IMR-90 (cell line): Measurements from ENCODE around the gene NT5M. TPM values are rescaled to one million over a fixed set of nuclear protein-coding genes. Genes with fewer than 3 reads are reported as not detected.

Experiments used
- ATAC-seq: fragments of 200-7000 bp; cut with Tn5 transposase; 2 replicates; pipeline ENCODE4 v1.9.1; 2020; ENCODE audit warnings: low read depth, mild to moderate bottlenecking, moderate library complexity
- BruUV-seq: library from RNA; stranded (reverse); fragments of 400-500 nt; replicated peaks from 2 replicates; lab custom pipeline; 2021; lab: Mats Ljungman, UMichigan
- CTCF ChIA-PET: fragments of 300-600 bp; formaldehyde crosslinking; extraction: SDS; loops from one replicate; lab custom pipeline; 2021; ENCODE audit warnings: antibody characterized with exemption; lab: Yijun Ruan, JAX
- POLR2A ChIA-PET: fragments of 300-600 bp; sonication (Branson Sonifier 250); formaldehyde crosslinking; loops from one replicate; lab custom pipeline; 2022; ENCODE audit warnings: antibody characterized with exemption; ENCODE audit not compliant: unreplicated experiment; lab: Charles Lee
- DNase-seq: peaks from one replicate; pipeline ENCODE4 v3.0.0; 2013
- H2AFZ ChIP-seq: replicated peaks from 2 replicates; pipeline ENCODE3; 2013; ENCODE audit warnings: low read length, mild to moderate bottlenecking; ENCODE audit not compliant: poor library complexity
- H2AK5ac ChIP-seq: 2 replicates; pipeline ENCODE4 v1.6.1; 2013; ENCODE audit warnings: low read depth, low read length, inconsistent platforms
- H2AK9ac ChIP-seq: replicated peaks from 2 replicates; pipeline ENCODE3; 2013; ENCODE audit warnings: mild to moderate bottlenecking, low read depth, low read length, moderate library complexity; ENCODE audit not compliant: poor library complexity
- H2BK120ac ChIP-seq: 2 replicates; pipeline ENCODE4 v1.6.1; 2013; ENCODE audit warnings: low read depth, low read length, inconsistent platforms
- H2BK15ac ChIP-seq: 3 replicates; pipeline ENCODE4 v1.6.1; 2013; ENCODE audit warnings: low read depth, low read length, inconsistent platforms
- H2BK20ac ChIP-seq: 2 replicates; pipeline ENCODE4 v1.6.1; 2013; ENCODE audit warnings: low read depth, mild to moderate bottlenecking, inconsistent platforms, low read length, moderate library complexity
- H2BK5ac ChIP-seq: 2 replicates; pipeline ENCODE4 v1.6.1; 2013; ENCODE audit warnings: mild to moderate bottlenecking, low read depth, low read length, inconsistent platforms; ENCODE audit not compliant: poor library complexity, severe bottlenecking
- H3K14ac ChIP-seq: replicated peaks from 2 replicates; pipeline ENCODE4 v1.6.1; 2013; ENCODE audit warnings: low read depth, low read length, inconsistent platforms
- H3K18ac ChIP-seq: 2 replicates; pipeline ENCODE4 v1.6.1; 2013; ENCODE audit warnings: low read depth, low read length, control low read depth
- H3K23ac ChIP-seq: 2 replicates; pipeline ENCODE4 v1.6.1; 2013; ENCODE audit warnings: low read depth, low read length, inconsistent platforms
- H3K27ac ChIP-seq: 2 replicates; pipeline ENCODE4 v1.5.1; 2013; ENCODE audit warnings: mild to moderate bottlenecking, control low read depth, low read length; ENCODE audit not compliant: insufficient read depth
- H3K27me3 ChIP-seq: 2 replicates; pipeline ENCODE4 v1.6.1; 2013; ENCODE audit warnings: low read length; ENCODE audit not compliant: control insufficient read depth, insufficient read depth
- H3K36me3 ChIP-seq: 2 replicates; pipeline ENCODE4 v1.6.1; 2013; ENCODE audit warnings: low read length, mixed read lengths; ENCODE audit not compliant: control insufficient read depth, insufficient read depth
- H3K4ac ChIP-seq: 2 replicates; pipeline ENCODE4 v1.6.1; 2013; ENCODE audit warnings: low read depth, low read length, inconsistent platforms
- H3K4me1 ChIP-seq: 2 replicates; pipeline ENCODE4 v1.6.1; 2013; ENCODE audit warnings: low read length, mixed read lengths; ENCODE audit not compliant: control insufficient read depth, insufficient read depth
- H3K4me2 ChIP-seq: 2 replicates; pipeline ENCODE4 v1.6.1; 2013; ENCODE audit warnings: low read depth, mild to moderate bottlenecking, control low read depth, low read length, moderate library complexity
- H3K4me3 ChIP-seq: 2 replicates; pipeline ENCODE4 v1.5.1; 2013; ENCODE audit warnings: low read depth, mild to moderate bottlenecking, control low read depth, low read length, moderate library complexity; ENCODE audit not compliant: insufficient read depth
- H3K56ac ChIP-seq: 2 replicates; pipeline ENCODE4 v1.6.1; 2013; ENCODE audit warnings: low read length, inconsistent platforms; ENCODE audit not compliant: insufficient read depth; ENCODE audit errors: extremely low read depth
- H3K79me1 ChIP-seq, 2 experiments: 2 replicates each; pipeline ENCODE4 v1.6.1; 2013; ENCODE audit warnings: low read length in 2 of 2, inconsistent platforms in 1 of 2, low read depth in 1 of 2
- H3K9ac ChIP-seq: 2 replicates; pipeline ENCODE4 v1.6.1; 2013; ENCODE audit warnings: low read depth, low read length, control low read depth
- H3K9me1 ChIP-seq: 2 replicates; pipeline ENCODE4 v1.6.1; 2013; ENCODE audit warnings: low read length, inconsistent platforms; ENCODE audit not compliant: insufficient read depth
- H3K9me3 ChIP-seq: 2 replicates; pipeline ENCODE4 v1.6.1; 2013; ENCODE audit warnings: low read length; ENCODE audit not compliant: control insufficient read depth, insufficient read depth
- H4K20me1 ChIP-seq: 2 replicates; pipeline ENCODE4 v1.6.1; 2013; ENCODE audit warnings: low read length, inconsistent platforms; ENCODE audit not compliant: insufficient read depth
- H4K5ac ChIP-seq: 2 replicates; pipeline ENCODE4 v1.6.1; 2013; ENCODE audit warnings: mild to moderate bottlenecking, low read depth, low read length, control low read depth
- H4K8ac ChIP-seq, 2 experiments: 2 replicates each; pipeline ENCODE4 v1.6.1; 2013; ENCODE audit warnings: low read depth in 2 of 2, low read length in 2 of 2, control low read depth in 1 of 2, inconsistent platforms in 1 of 2
- H4K91ac ChIP-seq: 2 replicates; pipeline ENCODE4 v1.6.1; 2013; ENCODE audit warnings: low read depth, low read length, inconsistent platforms; ENCODE audit not compliant: insufficient read depth
- CEBPB ChIP-seq: IDR thresholded peaks from 2 replicates; pipeline ENCODE4 v1.6.1; 2012; ENCODE audit warnings: low read depth, low read length, improper control_type of control experiment
- NFE2L2 ChIP-seq: fragments of 150-350 bp; IDR thresholded peaks from 2 replicates; pipeline ENCODE4 v1.6.1; 2016; ENCODE audit warnings: low read depth, mild to moderate bottlenecking, low read length
- WGBS, 2 experiments: methylation state at CpG; one replicate each; pipeline versions ENCODE4 v1.1.5 to v1.1.7; 2013; ENCODE audit warnings: missing lambda C conversion rate in 2 of 2; ENCODE audit not compliant: insufficient read length in 1 of 2; ENCODE audit errors: extremely low coverage in 2 of 2; 5-methylcytosine and 5-hydroxymethylcytosine counted together
- dilution Hi-C: fragments of 300-500 bp; cut with HindIII; formaldehyde crosslinking; loops from one replicate; pipeline ENCODE4 v1.14.3; 2018; ENCODE audit warnings: low sequenced_read_pairs; ENCODE audit not compliant: unreplicated experiment
- in situ Hi-C: fragments of 300-500 bp; cut with MboI; formaldehyde crosslinking; loops from 3 replicates; pipeline ENCODE4 v1.14.3; 2019; ENCODE audit warnings: low sequenced_read_pairs, inconsistent platforms, mixed read lengths
- intact Hi-C: fragments of 100-400 bp; cut with micrococcal nuclease; formaldehyde crosslinking; loops from 2 replicates; pipeline ENCODE4 v1.10.0; 2022
- polyA plus RNA-seq, 3 experiments: library from polyadenylated mRNA; depleted of rRNA; stranded (reverse); fragments of >200 nt; gene quantifications; 2 replicates each; pipeline ENCODE4 v1.2.3, GENCODE V29; 2012; ENCODE audit warnings: low replicate concordance in 1 of 3
- total RNA-seq: library from RNA; depleted of rRNA; stranded (reverse); fragments of >200 nt; gene quantifications from 2 replicates; pipeline ENCODE4 v1.2.3, GENCODE V29; 2012

NT5M gene
- total and polyA plus RNA-seq, 2 of the 4 experiments (the other 2 are of a cell fraction): 0.18 to 0.32 TPM

- no peak overlapping the region for H2AFZ ChIP-seq
- H4K5ac ChIP-seq: no peak overlapping the region
- no peak overlapping the region for H2BK15ac ChIP-seq
- BruUV-seq: no TSS peak
- in situ Hi-C loops: loop anchor here (25.0 kb wide), 1 partner anchor 538 kb away; no protein-coding TSS in a partner anchor
- no peak for TF ChIP-seq CEBPB
- no peak for TF ChIP-seq NFE2L2
- no peaks in the 10 kb centered on the region for H3K9me1 ChIP-seq
- no peak overlapping the region for H2BK20ac ChIP-seq
- no peaks in the 10 kb centered on the region for H3K36me3 ChIP-seq
- no peak overlapping the region for H4K8ac ChIP-seq
- dilution Hi-C loops: no loop called here
- no peak overlapping the region for H3K56ac ChIP-seq
- no peak overlapping the region for H4K91ac ChIP-seq
- H3K18ac ChIP-seq: no peak overlapping the region
- no peak overlapping the region for H2AK9ac ChIP-seq
- H4K20me1 ChIP-seq: no peaks in the 10 kb centered on the region; the same call in 1 of the 2 replicates
- H3K4me2 ChIP-seq: no peak overlapping the region
- no peak overlapping the region for H2AK5ac ChIP-seq
- no peak overlapping the region for H3K9ac ChIP-seq
- ChIA-PET POLR2A (interaction anchor here (0.5 kb wide), 1 partner anchor 354 kb away, joined by 3 read pairs; no protein-coding TSS in a partner anchor), CTCF (no interaction called here)
- no peaks in the 10 kb centered on the region for H3K9me3 ChIP-seq
- no peak overlapping the region for H3K27ac ChIP-seq
- H3K23ac ChIP-seq: no peak overlapping the region
- H3K27me3 ChIP-seq: peaks cover 8% of the 10 kb centered on the region; the same call in 1 of the 2 replicates
- no peak overlapping the region for H3K14ac ChIP-seq
- no peaks in the 10 kb centered on the region for H3K79me1 ChIP-seq
- DNase-seq (no peak), ATAC-seq (no peak)
- no peak overlapping the region for H3K4me3 ChIP-seq
- intact Hi-C loops: loop anchor here (10.0 kb wide), 2 partner anchors 395 to 685 kb away; partner anchors contain the start of genes ATPAF2 and GID4
- H2BK5ac ChIP-seq: no peak overlapping the region
- no peak overlapping the region for H3K4ac ChIP-seq
- WGBS, 2 experiments: 81% methylated on average over 3 of the region's 14 CpGs; no CpG with 5 or more reads in 1 of the 2 experiments
- H3K4me1 ChIP-seq: peaks cover 4% of the 10 kb centered on the region
- H2BK120ac ChIP-seq: no peak overlapping the region
Observed at GRCh38 chr17:17349724-17350106, 46.5 kb downstream of the NT5M start.
